ENCODE data around the gene DCAF6.

DCAF6 gene

GRCh38 chr1:168081373-168082007, 145.0 kb downstream of the DCAF6 start:
- no peak overlapping the region for H3K4me3 ChIP-seq (ENCODE audit: low read length)
- TF ChIP-seq CTCF (conservative IDR thresholded peaks at IDR 0.05; ENCODE audit: low read depth, low read length) = no peak
- DNase-seq (ENCODE audit: low read depth) = no peak

- H3K4me3 ChIP-seq (ENCODE audit: low read length) = no peak overlapping the region
- TF ChIP-seq CTCF (conservative IDR thresholded peaks at IDR 0.05; ENCODE audit: low read depth, low read length) = peak; percentile 98
- peak; percentile 22 for DNase-seq (ENCODE audit: low read depth)
These were observed 145.8 kb downstream of the DCAF6 start for GRCh38 chr1:168082008-168082876.

GRCh38 chr1:168083456-168084325, 147.2 kb downstream of the DCAF6 start:
- no peak overlapping the region for H3K4me3 ChIP-seq (ENCODE audit: low read length)
- DNase-seq (ENCODE audit: low read depth) = no peak
- TF ChIP-seq CTCF (conservative IDR thresholded peaks at IDR 0.05; ENCODE audit: low read depth, low read length) = no peak

- no peak overlapping the region for H3K4me3 ChIP-seq (ENCODE audit: low read length)
- TF ChIP-seq CTCF (conservative IDR thresholded peaks at IDR 0.05; ENCODE audit: low read depth, low read length) = peak; percentile 89
- no peak for DNase-seq (ENCODE audit: low read depth)
These were observed 148.1 kb downstream of the DCAF6 start for GRCh38 chr1:168084396-168085231.

- DNase-seq (ENCODE audit: low read depth) = no peak
- H3K4me3 ChIP-seq (ENCODE audit: low read length) = no peak overlapping the region
- no peak for TF ChIP-seq CTCF (conservative IDR thresholded peaks at IDR 0.05; ENCODE audit: low read depth, low read length)
These were observed 149.0 kb downstream of the DCAF6 start for GRCh38 chr1:168085401-168085872.

GRCh38 chr1:168086438-168086837, 150.0 kb downstream of the DCAF6 start:
- H3K4me3 ChIP-seq (ENCODE audit: low read length) = no peak overlapping the region
- peak; percentile 22 for TF ChIP-seq CTCF (conservative IDR thresholded peaks at IDR 0.05; ENCODE audit: low read depth, low read length)
- DNase-seq (ENCODE audit: low read depth) = no peak
